Gastroesophageal sphincter (tissue), 3 donors: Measurements from ENCODE around the gene TP53BP1.

Experiments
- EP300 ChIP-seq: sonication (generic); formaldehyde crosslinking; IDR thresholded peaks from one replicate; pipeline ENCODE4 v1.6.1; 2017; ENCODE audit warnings: antibody characterized with exemption, mild to moderate bottlenecking
- POLR2A ChIP-seq, 2 donors: fragments of 450-650 bp; IDR thresholded peaks; one replicate each; pipeline ENCODE4 v1.6.1; 2017; ENCODE audit warnings: antibody characterized with exemption in 2 of 2, mild to moderate bottlenecking in 2 of 2, moderate library complexity in 1 of 2
- POLR2AphosphoS5 ChIP-seq: sonication (generic); formaldehyde crosslinking; IDR thresholded peaks from one replicate; pipeline ENCODE4 v1.6.1; 2017; ENCODE audit warnings: antibody characterized with exemption
- TF ChIP-seq, protein P1 (sequence below), 4 experiments: fragments of 200-600 bp in 2 of 4; fragments of 450-650 bp in 2 of 4; sonication (generic) in 1 of 4; IDR thresholded peaks; one replicate each; pipeline ENCODE4 v1.5.1; 2017 to 2019; ENCODE audit warnings: antibody characterized with exemption in 4 of 4, mild to moderate bottlenecking in 2 of 4, moderate library complexity in 2 of 4

GRCh38 chr15:43520138-43520537 is 27.2 kb upstream of the TP53BP1 start:
- TF ChIP-seq, protein P1, sequence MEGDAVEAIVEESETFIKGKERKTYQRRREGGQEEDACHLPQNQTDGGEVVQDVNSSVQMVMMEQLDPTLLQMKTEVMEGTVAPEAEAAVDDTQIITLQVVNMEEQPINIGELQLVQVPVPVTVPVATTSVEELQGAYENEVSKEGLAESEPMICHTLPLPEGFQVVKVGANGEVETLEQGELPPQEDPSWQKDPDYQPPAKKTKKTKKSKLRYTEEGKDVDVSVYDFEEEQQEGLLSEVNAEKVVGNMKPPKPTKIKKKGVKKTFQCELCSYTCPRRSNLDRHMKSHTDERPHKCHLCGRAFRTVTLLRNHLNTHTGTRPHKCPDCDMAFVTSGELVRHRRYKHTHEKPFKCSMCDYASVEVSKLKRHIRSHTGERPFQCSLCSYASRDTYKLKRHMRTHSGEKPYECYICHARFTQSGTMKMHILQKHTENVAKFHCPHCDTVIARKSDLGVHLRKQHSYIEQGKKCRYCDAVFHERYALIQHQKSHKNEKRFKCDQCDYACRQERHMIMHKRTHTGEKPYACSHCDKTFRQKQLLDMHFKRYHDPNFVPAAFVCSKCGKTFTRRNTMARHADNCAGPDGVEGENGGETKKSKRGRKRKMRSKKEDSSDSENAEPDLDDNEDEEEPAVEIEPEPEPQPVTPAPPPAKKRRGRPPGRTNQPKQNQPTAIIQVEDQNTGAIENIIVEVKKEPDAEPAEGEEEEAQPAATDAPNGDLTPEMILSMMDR (IDR thresholded peaks at IDR 0.05) = no peak
- TF ChIP-seq EP300 (no peak), POLR2A (IDR thresholded peaks at IDR 0.05) (no peak), POLR2AphosphoS5 (no peak)
